ENCODE results near the gene NMRK2.
"Not testable (repeated sequence)": the region's sequence is repeated elsewhere in the genome, so short reads cannot be mapped to it uniquely, and the experiment has no call there.

Gene NMRK2

DNA sequence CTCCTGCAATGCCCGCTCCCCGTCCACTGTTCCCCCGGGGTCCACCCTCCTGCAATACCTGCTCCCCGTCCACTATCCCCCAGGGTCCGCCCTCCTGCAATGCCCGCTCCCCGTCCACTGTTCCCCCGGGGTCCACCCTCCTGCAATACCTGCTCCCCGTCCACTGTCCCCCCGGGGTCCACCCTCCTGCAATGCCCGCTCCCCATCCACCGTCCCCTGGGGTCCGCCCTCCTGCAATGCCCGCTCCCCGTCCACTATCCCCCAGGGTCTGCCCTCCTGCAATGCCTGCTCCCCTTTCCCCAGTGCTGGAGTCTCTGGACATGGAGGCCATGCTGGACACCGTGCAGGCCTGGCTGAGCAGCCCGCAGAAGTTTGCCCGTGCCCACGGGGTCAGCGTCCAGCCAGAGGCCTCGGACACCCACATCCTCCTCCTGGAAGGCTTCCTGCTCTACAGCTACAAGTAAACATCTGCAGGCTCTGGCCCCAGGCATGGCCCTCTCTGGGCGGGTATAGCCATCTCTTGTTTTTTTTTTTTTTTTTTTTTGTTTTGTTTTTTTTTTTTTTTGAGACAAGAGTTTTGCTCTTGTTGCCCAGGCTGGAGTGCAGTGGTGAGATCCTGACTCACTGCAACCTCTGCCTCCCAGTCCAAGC, 5.6 kb downstream of the NMRK2 start:
- not testable (repeated sequence) for DNase-seq

- no peak for DNase-seq
These were observed 10.0 kb downstream of the NMRK2 start for GRCh38 chr19:3942790-3943409.

DNA sequence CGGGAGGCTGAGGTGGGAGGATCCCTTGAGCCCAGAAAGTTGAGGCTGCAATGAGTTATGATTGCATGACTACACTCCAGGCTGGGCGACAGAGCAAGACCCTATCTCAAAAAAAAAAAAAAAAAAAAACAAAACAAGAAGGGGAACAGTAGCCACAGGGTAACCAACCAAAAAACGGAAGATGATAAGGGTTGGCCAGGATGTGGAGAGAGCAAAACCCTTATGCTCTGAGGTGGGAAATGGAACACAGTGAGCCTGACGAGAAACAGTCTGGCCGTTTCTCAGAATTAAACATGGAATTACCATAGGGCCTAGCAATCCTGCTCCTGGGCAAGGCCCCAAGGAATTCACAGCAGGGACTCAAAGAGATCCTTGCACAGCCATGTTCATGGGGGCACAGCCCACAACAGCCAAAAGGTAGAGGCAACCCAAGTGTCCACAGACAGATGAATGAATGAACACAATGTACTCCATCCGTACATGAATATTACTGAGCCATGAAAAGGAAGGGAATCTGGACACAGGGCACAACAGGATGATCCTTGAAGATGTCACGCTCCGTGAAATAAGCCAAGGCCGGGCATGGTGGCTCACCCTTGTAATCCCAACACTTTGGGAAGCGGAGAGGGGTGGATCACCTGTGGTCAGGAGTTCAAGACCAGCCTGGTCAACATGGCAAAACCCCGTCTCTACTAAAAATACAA, 11.3 kb downstream of the NMRK2 start:
- no peak for DNase-seq

DNA sequence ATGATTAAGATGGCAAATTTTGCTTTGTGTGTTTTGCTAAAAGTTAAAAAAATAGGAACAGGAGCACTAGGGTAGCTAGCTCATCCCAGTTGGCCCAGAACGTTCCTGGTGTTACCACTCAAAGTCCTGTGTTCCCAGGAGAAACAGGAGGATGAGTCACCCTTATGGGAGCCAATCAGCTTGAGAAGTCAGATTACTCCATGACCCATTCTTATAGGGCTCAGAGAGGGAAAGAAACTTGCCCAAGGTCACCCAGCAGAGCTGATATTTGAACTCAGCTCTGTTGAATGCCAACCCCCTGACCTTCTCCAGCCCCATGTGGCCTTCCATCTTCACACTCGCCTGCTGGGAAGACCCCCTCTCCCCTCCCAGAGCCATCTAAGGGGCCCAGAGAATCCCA, 13.0 kb downstream of the NMRK2 start:
- DNase-seq: no peak

GRCh38 chr19:3947316-3947933, 14.6 kb downstream of the NMRK2 start:
- DNase-seq: not testable (repeated sequence)

- DNase-seq: no peak
These were observed 16.4 kb downstream of the NMRK2 start for GRCh38 chr19:3949294-3949693.

DNA sequence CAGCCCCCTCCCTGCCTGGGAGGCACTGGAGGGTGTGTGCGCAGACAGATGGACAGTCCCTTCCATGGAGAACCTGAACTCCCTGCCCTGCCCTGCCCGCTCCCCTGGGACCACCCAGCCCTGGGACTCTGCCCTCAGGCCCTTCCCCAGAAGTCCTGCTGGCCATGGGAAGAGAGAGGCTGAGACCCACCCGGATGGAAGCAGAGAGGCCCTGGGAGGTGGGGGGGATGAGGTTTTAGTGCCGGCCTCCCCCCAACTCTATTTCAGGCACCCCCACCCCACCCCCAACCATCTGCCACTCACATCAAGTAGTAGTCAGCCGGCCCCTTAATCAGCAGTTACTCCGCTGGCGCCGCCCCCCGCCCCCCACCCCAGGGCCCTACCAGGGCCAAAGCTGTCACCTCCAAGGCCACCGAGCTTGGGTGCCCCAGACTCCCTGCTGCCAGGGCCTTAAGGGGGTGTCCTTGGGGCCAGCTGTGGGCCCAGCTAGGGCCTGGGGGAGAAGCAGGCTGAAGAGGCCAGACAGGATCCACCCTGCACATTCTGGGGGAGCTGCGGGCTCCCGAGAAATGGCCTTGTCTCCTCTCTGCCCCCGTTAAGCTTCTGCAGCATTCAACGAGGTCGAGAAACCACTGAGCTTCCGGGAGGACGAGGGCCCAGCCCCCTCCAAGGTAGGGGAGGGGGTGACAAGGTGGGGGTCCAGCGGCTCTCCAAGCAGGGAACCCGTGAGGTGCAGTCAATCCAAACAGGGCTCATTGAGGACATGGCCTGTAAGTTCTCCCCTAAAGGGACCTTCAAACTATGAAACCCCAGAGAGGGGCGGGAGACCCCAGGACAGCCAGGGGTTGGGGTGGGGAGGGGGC, 17.4 kb downstream of the NMRK2 start:
- no peak for DNase-seq

- no peak for DNase-seq
These were observed 18.3 kb downstream of the NMRK2 start for GRCh38 chr19:3950871-3951861.

- DNase-seq: not testable (repeated sequence)
These were observed 19.9 kb downstream of the NMRK2 start for GRCh38 chr19:3952755-3953276.

GRCh38 chr19:3954107-3954506, 21.2 kb downstream of the NMRK2 start:
- DNase-seq: no peak

GRCh38 chr19:3955276-3955675, 22.4 kb downstream of the NMRK2 start:
- DNase-seq: not testable (repeated sequence)

DNA sequence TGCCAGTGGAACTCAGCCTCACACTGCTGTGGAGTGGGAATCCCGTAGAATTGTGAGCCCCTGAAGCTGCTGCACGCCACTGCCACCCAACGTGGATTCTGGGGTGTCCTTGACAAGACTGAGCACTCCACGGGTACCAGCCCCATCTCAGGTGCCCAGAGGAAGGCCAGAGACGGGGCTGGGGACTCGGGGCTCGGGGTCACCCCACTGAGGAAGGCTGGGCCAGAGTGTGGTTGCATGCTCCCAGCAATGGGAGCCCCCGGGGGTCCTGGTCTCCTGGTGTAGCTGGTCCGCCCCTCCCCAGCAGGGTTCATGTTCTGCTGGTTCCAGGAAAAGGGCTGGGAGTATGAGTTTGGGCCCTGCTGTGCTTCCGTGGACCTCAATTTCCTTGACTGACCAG, 22.8 kb downstream of the NMRK2 start:
- no peak for DNase-seq

DNA sequence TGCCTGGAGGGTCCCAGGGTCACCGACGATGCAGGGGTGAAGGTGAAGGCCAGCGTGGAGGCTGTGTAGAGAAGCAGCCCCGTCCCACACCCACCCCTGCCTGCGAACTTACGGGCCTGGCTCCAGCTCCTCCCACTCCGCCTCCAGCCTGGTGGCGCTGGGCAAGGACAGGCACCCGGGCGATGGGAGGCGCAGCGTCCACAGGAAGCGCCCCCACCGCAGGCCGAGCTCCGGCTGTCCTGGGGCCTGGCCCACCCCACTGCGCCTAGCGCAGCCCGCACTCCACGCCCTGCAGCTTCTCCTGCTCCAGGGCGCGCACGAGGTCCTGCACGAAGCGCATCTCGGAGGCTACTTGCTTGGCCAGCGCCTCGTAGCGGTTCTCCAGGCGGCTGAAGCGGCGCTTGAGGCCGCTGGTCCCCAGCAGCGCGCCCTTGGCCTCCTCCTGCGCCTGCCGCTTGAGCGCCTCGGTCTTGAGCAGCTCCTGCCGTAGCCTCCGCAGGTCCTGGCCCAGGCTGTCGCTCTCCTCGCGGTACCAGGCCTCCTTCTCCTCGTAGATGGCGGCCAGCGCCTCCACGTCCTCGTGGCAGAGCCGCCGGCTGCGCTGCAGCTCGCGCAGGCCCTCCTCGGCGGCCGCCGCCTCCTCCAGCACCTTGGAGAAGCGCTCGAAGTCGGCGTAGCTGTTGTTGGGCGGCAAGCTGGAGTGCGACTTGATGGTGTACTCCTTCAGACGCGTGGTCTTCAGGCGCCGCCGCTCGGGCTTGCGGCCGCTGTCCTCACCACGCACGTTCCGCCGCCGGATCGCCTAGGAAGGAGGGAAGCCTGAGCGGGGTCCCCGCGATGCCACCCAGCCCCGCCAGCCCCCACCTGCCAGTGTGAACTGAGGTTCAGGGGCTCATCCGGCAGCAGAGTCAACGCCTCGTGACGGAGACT, 26.2 kb downstream of the NMRK2 start:
- no peak for DNase-seq

DNA sequence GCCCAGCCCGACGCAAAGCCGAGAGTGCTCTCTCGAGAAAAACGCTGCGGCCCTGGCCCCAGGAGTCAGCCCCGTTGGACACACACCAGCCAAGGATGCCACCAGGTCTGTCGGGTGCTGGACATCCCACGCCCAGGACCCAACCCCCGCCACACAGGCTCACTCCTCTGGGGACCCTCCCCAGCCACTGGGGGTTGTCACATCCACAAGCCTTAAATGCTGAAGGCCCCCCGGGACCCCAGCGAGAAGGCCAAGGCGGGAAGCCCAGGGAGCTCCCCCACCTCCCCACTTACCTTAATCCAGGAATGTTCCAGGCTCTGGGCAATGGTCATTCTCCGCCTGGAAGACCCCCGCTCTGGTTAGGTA, 26.9 kb downstream of the NMRK2 start:
- DNase-seq: no peak

- no peak for DNase-seq
These were observed 28.1 kb downstream of the NMRK2 start for GRCh38 chr19:3961007-3961406.

DNA sequence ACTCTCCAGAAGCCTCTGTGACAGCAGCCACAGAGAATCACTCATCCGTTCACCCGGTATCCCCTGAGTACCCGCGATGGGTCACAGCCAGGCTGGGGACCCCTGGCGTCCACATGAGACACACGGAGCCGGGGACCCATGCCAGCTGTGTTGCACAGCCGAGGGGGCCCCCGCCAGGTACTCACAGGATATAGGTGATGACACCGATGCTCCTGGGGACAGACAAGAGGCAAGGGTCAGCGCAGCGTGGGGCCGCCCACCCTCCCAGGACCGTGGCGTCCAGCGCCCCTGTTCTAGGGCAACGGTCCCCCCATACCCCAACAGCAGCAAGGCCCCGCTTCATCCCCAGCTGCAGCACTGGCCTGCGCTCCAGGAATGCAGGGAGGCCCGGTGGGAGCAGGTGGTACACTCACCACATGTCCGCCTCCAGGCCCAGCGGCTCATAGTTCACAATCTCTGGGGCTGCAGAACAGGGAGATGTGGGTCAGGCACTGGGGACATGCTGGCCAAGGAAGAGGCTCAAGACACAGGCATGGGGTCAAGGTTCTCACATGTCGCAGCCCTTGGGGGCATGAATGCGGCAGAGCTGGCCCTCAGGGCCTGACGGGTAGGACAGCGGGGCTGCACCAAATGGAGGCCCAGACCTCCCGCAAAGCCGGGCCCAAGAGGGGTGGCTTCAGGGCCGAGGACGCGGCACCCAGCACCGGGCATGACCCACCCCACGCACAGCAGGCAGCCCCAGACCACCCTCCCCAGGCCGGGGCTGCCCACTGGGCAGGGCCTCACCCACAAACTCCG, 30.8 kb downstream of the NMRK2 start:
- no peak for DNase-seq

- no peak for DNase-seq
These were observed 31.7 kb downstream of the NMRK2 start for GRCh38 chr19:3964256-3965194.

Measured in DMS79 (cell line).